ENCODE data around the gene FAM117B. TPM values are rescaled to one million over a fixed set of nuclear protein-coding genes. Genes with fewer than 3 reads are reported as not detected.

Gene FAM117B
- total and polyA plus RNA-seq, 2 of the 8 experiments (the other 6 are each of a cell fraction or from before 2014, with no cell fraction given) = 3.9 to 22.6 TPM

GRCh38 chr2:202633470-202633869 lies 1.3 kb upstream of the FAM117B start:
- Histone ChIP-seq H3K79me2 (ENCODE audit: control insufficient read depth in 1 of 2, insufficient read depth in 2 of 2, low read length in 2 of 2) (peaks cover 0 to 26% of the 10 kb centered on the region in 2 experiments; a peak in 3 of 4 replicates), H2BK5ac (ENCODE audit: low read depth, low read length) (no peak overlapping the region), H3K4ac (replicated peaks; ENCODE audit: insufficient read length, low read depth, low read length) (no peak overlapping the region), H4K91ac (replicated peaks; ENCODE audit: insufficient read length, low read length) (no peak overlapping the region), H3K9ac (replicated peaks in 1 of 4; ENCODE audit: extremely low read depth in 1 of 4, low read depth in 3 of 4, low read length in 3 of 4) (no peak overlapping the region), H3K4me1 (replicated peaks in 1 of 4; ENCODE audit: control insufficient read depth in 3 of 4, insufficient read depth in 4 of 4, low read length in 3 of 4) (peaks cover 0 to 3% (median 0%) of the 10 kb centered on the region in 4 experiments; a peak in 2 of 7 replicates), H4K5ac (ENCODE audit: insufficient read length, low read depth, low read length) (no peak overlapping the region), H2BK120ac (replicated peaks; ENCODE audit: low read depth, low read length) (no peak overlapping the region), H2BK12ac (ENCODE audit: low read depth, low read length) (no peak overlapping the region), H3K79me1 (ENCODE audit: low read depth, low read length) (peaks cover 5% of the 10 kb centered on the region; the same call in 1 of the 2 replicates), H3K4me3 (ENCODE audit: extremely low read depth in 1 of 4, insufficient read depth in 2 of 4, low read depth in 3 of 4, low read length in 4 of 4) (no peak overlapping the region; a peak in 1 of 8 replicates), H3K18ac (ENCODE audit: extremely low read depth, low read length) (no peak overlapping the region), H3K14ac (ENCODE audit: insufficient read length) (no peak overlapping the region), H2AFZ (ENCODE audit: low read length) (no peak overlapping the region), H2BK20ac (ENCODE audit: low read length) (no peak overlapping the region), H3K9me3 (ENCODE audit: insufficient read depth in 2 of 2, low read depth in 1 of 2, low read length in 1 of 2) (no peaks in the 10 kb centered on the region), H3K27ac (ENCODE audit: low read depth, low read length) (no peak overlapping the region), H2AK5ac (ENCODE audit: low read depth, low read length) (no peak overlapping the region), H3K27me3 (replicated peaks in 1 of 4; ENCODE audit: control insufficient read depth in 3 of 4, extremely low read depth in 1 of 4, insufficient read depth in 3 of 4, low read length in 3 of 4) (no peaks in the 10 kb centered on the region; a peak in 1 of 7 replicates), H2BK15ac (ENCODE audit: low read length) (no peak overlapping the region), H3K4me2 (ENCODE audit: insufficient read depth in 1 of 2, low read depth in 2 of 2, low read length in 2 of 2) (peak overlapping the region in 1 of 2 experiments; percentile 77; a peak in 1 of 4 replicates), H4K8ac (ENCODE audit: extremely low read depth, insufficient read depth, low read length) (no peak overlapping the region), H3K23ac (ENCODE audit: insufficient read length) (no peak overlapping the region), H3K23me2 (ENCODE audit: low read depth, low read length) (no peaks in the 10 kb centered on the region; the same call in 1 of the 2 replicates), H3K36me3 (ENCODE audit: control insufficient read depth in 2 of 4, insufficient read depth in 4 of 4, low read length in 3 of 4) (no peaks in the 10 kb centered on the region; a peak in 2 of 8 replicates), H4K20me1 (replicated peaks in 1 of 2; ENCODE audit: control insufficient read depth in 1 of 2, insufficient read depth in 2 of 2, low read length in 2 of 2) (peaks cover 2 to 7% of the 10 kb centered on the region in 2 experiments), H3K56ac (replicated peaks; ENCODE audit: insufficient read length, low read depth, low read length) (no peak overlapping the region)
- ChIA-PET CTCF (ENCODE audit: partially characterized antibody) (interaction anchor here (2.8 kb wide), 1 partner anchor 44 kb away, joined by 13 read pairs; no protein-coding TSS in a partner anchor), POLR2A (ENCODE audit: partially characterized antibody) (interaction anchor here (0.6 kb wide), 1 partner anchor 212 kb away, joined by 3 read pairs; no protein-coding TSS in a partner anchor)
- 93% methylated on average over 15 of the region's 19 CpGs; no CpG with 5 or more reads in 1 of the 2 experiments for WGBS, 2 experiments (ENCODE audit: extremely low coverage in 1 of 2, insufficient coverage in 1 of 2, insufficient read length in 1 of 2, insufficient replicate concordance in 2 of 2, low coverage in 1 of 2, low lambda C conversion rate in 2 of 2, missing lambda C conversion rate in 1 of 2)
- no peak for FAIRE-seq
- DNase-seq (ENCODE audit: low read depth in 1 of 2, low spot score in 2 of 2) = no peak
- TF ChIP-seq SAP30 (IDR thresholded peaks at IDR 0.05; ENCODE audit: insufficient read depth, insufficient replicate concordance, low read length) (no peak), TCF12 (IDR thresholded peaks at IDR 0.05; ENCODE audit: low read depth, low read length) (no peak), E2F6 (IDR thresholded peaks at IDR 0.05) (no peak), CREB1 (IDR thresholded peaks at IDR 0.05) (no peak), POLR2A (IDR thresholded peaks at IDR 0.05; ENCODE audit: control extremely low read depth in 1 of 2, low read depth in 2 of 2, low read length in 2 of 2) (no peak), RAD21 (IDR thresholded peaks at IDR 0.05 in 1 of 2, conservative IDR thresholded peaks at IDR 0.05 in 1 of 2; ENCODE audit: low read depth in 2 of 2, low read length in 2 of 2) (no peak), SIRT6 (IDR thresholded peaks at IDR 0.05; ENCODE audit: low read length) (no peak), ATF2 (IDR thresholded peaks at IDR 0.05; ENCODE audit: low read length) (no peak), MAFK (IDR thresholded peaks at IDR 0.05; ENCODE audit: low read depth, low read length) (no peak), SIN3A (conservative IDR thresholded peaks at IDR 0.05 in 1 of 2, IDR thresholded peaks at IDR 0.05 in 1 of 2; ENCODE audit: low read depth in 1 of 2, low read length in 2 of 2) (no peak)

Data from H1 (cell line).